Epithelial cell of proximal tubule (primary cell): Measurements from ENCODE around the gene UBXN11. TPM values are rescaled to one million over a fixed set of nuclear protein-coding genes. Genes with fewer than 3 reads are reported as not detected.

ENCODE experiments used
- DNase-seq: peaks from one replicate; pipeline ENCODE4 v3.0.0-alpha.2; 2011; ENCODE audit warnings: low read depth
- H3K4me3 ChIP-seq: 2 replicates; pipeline ENCODE4 v1.5.1; 2011; ENCODE audit warnings: low read depth, mild to moderate bottlenecking, low read length
- total RNA-seq: library from RNA; depleted of rRNA; stranded (reverse); fragments of >200 nt; gene quantifications from 2 replicates; pipeline ENCODE4 v1.2.3, GENCODE V29; 2015
- TF ChIP-seq, protein P1 (sequence below): conservative IDR thresholded peaks from 2 replicates; pipeline ENCODE4 v1.5.1; 2012; ENCODE audit warnings: low read depth, mild to moderate bottlenecking, low read length

UBXN11 gene
- total RNA-seq, 1 donor from 2014 or later = 3.8 TPM

GRCh38 chr1:26291939-26292338, 14.5 kb downstream of the UBXN11 start:
- no peak for DNase-seq
- TF ChIP-seq, protein P1, sequence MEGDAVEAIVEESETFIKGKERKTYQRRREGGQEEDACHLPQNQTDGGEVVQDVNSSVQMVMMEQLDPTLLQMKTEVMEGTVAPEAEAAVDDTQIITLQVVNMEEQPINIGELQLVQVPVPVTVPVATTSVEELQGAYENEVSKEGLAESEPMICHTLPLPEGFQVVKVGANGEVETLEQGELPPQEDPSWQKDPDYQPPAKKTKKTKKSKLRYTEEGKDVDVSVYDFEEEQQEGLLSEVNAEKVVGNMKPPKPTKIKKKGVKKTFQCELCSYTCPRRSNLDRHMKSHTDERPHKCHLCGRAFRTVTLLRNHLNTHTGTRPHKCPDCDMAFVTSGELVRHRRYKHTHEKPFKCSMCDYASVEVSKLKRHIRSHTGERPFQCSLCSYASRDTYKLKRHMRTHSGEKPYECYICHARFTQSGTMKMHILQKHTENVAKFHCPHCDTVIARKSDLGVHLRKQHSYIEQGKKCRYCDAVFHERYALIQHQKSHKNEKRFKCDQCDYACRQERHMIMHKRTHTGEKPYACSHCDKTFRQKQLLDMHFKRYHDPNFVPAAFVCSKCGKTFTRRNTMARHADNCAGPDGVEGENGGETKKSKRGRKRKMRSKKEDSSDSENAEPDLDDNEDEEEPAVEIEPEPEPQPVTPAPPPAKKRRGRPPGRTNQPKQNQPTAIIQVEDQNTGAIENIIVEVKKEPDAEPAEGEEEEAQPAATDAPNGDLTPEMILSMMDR = no peak
- no peak overlapping the region for H3K4me3 ChIP-seq

DNA sequence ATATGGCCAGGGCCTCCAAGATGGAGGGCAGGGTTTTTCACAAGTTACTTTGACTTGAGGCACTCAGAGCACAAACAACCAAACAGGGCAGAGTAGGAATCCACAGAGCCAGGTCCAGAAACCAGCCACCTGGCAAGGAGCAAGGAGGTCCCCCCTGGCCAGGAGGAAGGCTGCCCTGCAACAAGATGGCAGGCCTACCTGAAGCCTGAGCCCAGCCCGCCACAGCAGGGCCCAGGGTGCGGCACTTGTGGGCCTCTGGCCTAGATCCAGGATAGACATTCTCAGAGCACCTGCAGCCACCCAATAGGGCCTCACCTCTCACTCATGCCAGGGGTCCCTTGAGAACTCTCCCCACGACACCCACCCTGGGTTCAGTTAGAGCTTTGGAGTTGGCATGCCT, 15.0 kb downstream of the UBXN11 start:
- TF ChIP-seq, protein P1 = no peak
- DNase-seq = no peak
- H3K4me3 ChIP-seq = no peak overlapping the region

GRCh38 chr1:26290882-26291261, 15.6 kb downstream of the UBXN11 start:
- H3K4me3 ChIP-seq = no peak overlapping the region
- TF ChIP-seq, protein P1 = no peak
- no peak for DNase-seq

GRCh38 chr1:26290122-26290881, 16.1 kb downstream of the UBXN11 start:
- no peak overlapping the region for H3K4me3 ChIP-seq
- TF ChIP-seq, protein P1 = no peak

DNA sequence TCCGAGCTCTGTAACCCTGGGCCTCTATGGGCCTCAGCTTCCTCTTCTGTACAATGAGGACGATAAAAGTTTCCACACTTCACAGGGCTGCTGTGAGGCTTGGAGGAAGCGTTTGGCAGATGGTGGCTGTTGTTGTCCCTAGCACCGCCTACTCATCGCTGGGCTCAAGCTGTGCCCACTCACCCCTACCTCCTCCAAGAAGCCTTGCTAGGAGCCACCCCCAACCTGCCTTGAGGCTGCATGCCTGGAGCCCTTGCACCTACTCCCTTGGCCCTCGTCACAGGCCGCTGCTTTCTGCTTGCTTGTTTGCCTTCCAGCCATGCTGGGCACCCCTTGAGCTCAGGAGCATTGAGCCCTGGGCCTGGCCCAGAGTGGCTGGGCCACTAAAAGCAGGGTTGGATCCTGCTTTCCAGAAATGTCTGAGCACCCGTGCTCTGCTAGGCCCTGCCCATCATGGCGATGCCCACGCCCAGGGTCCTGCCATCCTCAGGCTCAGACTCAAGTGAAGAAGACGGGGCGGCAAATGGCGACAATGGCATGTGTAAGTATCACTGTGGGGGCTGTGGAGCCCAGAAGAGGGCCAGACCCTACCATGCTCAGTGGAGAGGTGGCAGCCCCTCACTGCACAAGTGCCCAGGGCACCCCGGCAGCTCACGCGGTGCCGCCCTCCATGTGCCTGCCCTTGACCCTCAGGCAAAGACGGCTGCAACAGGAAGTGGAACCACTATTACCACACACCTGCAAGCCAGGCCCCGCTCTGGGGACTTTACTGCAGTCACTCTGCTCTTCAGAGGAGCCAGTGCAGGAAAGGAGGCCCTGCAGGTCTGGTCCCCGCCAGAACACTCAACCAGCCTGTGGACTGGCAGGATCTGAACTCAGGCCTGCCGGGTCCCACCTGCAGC, 17.0 kb downstream of the UBXN11 start:
- TF ChIP-seq, protein P1 = no peak
- no peak for DNase-seq
- H3K4me3 ChIP-seq = no peak overlapping the region

More at GRCh38 chr1:26290122-26290881, 16.1 kb downstream of the UBXN11 start:
- no peak for DNase-seq

GRCh38 chr1:26288311-26288941, 18.0 kb downstream of the UBXN11 start:
- DNase-seq = no peak
- TF ChIP-seq, protein P1 = no peak

More at GRCh38 chr1:26288311-26288941, 18.0 kb downstream of the UBXN11 start:
- H3K4me3 ChIP-seq = no peak overlapping the region
